PC-3 (cell line): ENCODE measurements around the gene IL1RN. TPM values are rescaled to one million over a fixed set of nuclear protein-coding genes. Genes with fewer than 3 reads are reported as not detected.

Experiments
- ATAC-seq: fragments of 200-7000 bp; cut with Tn5 transposase; 2 replicates; pipeline ENCODE4 v1.9.1; 2020; ENCODE audit warnings: mild to moderate bottlenecking, moderate library complexity
- BruUV-seq: library from RNA; stranded (reverse); fragments of 400-500 nt; replicated peaks from 2 replicates; lab custom pipeline; 2021; lab: Mats Ljungman, UMichigan
- CTCF ChIA-PET: fragments of 300-600 bp; sonication (Branson Sonifier 250); formaldehyde crosslinking; loops from one replicate; lab custom pipeline; 2022; ENCODE audit warnings: antibody characterized with exemption; lab: Charles Lee
- POLR2A ChIA-PET: fragments of 300-600 bp; sonication (Branson Sonifier 250); formaldehyde crosslinking; loops from one replicate; lab custom pipeline; 2022; ENCODE audit warnings: antibody characterized with exemption; ENCODE audit not compliant: unreplicated experiment; lab: Charles Lee
- DNase-seq: peaks from one replicate; pipeline ENCODE4 v3.0.0-alpha.2; 2015
- H2AFZ ChIP-seq: fragments of 300-600 bp; sonication (generic); 2 replicates; pipeline ENCODE4 v1.6.0; 2016; ENCODE audit warnings: antibody characterized with exemption, low read length
- H3F3A ChIP-seq: fragments of 300-600 bp; sonication (generic); one replicate; pipeline ENCODE4 v1.6.0; 2017; ENCODE audit warnings: antibody characterized with exemption, low read length, control low read depth, mild to moderate bottlenecking; ENCODE audit not compliant: unreplicated experiment
- H3K27ac ChIP-seq: fragments of 300-600 bp; sonication (generic); 2 replicates; pipeline ENCODE4 v1.5.1; 2016; ENCODE audit warnings: mild to moderate bottlenecking, low read length
- H3K27me3 ChIP-seq: fragments of 300-600 bp; sonication (generic); 2 replicates; pipeline ENCODE4 v1.6.1; 2016; ENCODE audit warnings: low read length, mixed read lengths
- H3K36me3 ChIP-seq: fragments of 300-600 bp; sonication (generic); 2 replicates; pipeline ENCODE4 v1.6.1; 2016; ENCODE audit warnings: low read depth, mixed run types, low read length, mixed read lengths
- H3K4me1 ChIP-seq: fragments of 300-600 bp; sonication (generic); 2 replicates; pipeline ENCODE4 v1.5.1; 2016; ENCODE audit warnings: low read length; ENCODE audit not compliant: insufficient read depth
- H3K4me2 ChIP-seq: fragments of 300-600 bp; sonication (generic); 2 replicates; pipeline ENCODE4 v1.6.0; 2016; ENCODE audit warnings: low read length
- H3K4me3 ChIP-seq: fragments of 300-600 bp; sonication (generic); 2 replicates; pipeline ENCODE4 v1.5.1; 2016; ENCODE audit warnings: mild to moderate bottlenecking, low read length, mixed read lengths
- H3K79me2 ChIP-seq: fragments of 300-600 bp; sonication (generic); 2 replicates; pipeline ENCODE4 v1.6.1; 2017; ENCODE audit warnings: low read length, mixed read lengths
- H3K9ac ChIP-seq: fragments of 300-600 bp; sonication (generic); 2 replicates; pipeline ENCODE4 v1.6.0; 2016; ENCODE audit warnings: mild to moderate bottlenecking, low read length
- H3K9me2 ChIP-seq: fragments of 300-600 bp; sonication (generic); replicated peaks from 2 replicates; pipeline ENCODE4 v1.6.1; 2016; ENCODE audit warnings: mixed run types, low read length, mixed read lengths
- H3K9me3 ChIP-seq: fragments of 300-600 bp; sonication (generic); 2 replicates; pipeline ENCODE4 v1.6.1; 2016; ENCODE audit warnings: low read length, mixed read lengths
- H4K20me1 ChIP-seq: fragments of 300-600 bp; sonication (generic); 2 replicates; pipeline ENCODE4 v1.6.1; 2016; ENCODE audit warnings: low read length, mixed read lengths
- EZH2 ChIP-seq: fragments of 300-600 bp; sonication (generic); IDR thresholded peaks from one replicate; pipeline ENCODE4 v1.6.1; 2017; ENCODE audit warnings: antibody characterized with exemption, mild to moderate bottlenecking, low read length; ENCODE audit not compliant: unreplicated experiment
- EZH2phosphoT487 ChIP-seq: fragments of 300-600 bp; sonication (generic); IDR thresholded peaks from 2 replicates; pipeline ENCODE4 v1.6.1; 2018; ENCODE audit warnings: mild to moderate bottlenecking, antibody characterized with exemption, low read length, borderline replicate concordance
- intact Hi-C: fragments of 100-400 bp; cut with micrococcal nuclease; formaldehyde crosslinking; loops from 2 replicates; pipeline ENCODE4 v1.9.0; 2023
- total RNA-seq: library from RNA; depleted of rRNA; stranded (reverse); fragments of >200 nt; gene quantifications from 2 replicates; pipeline ENCODE4 v1.2.3, GENCODE V29; 2014
- TF ChIP-seq, protein P1 (sequence below): fragments of 300-600 bp; sonication (generic); conservative IDR thresholded peaks from 2 replicates; pipeline ENCODE4 v1.5.1; 2017; ENCODE audit warnings: antibody characterized with exemption, low read depth, mild to moderate bottlenecking, low read length

IL1RN gene
- total RNA-seq, 1 experiment from 2014 or later: 1.3 TPM

- ATAC-seq: no peak
- H3K27ac ChIP-seq: no peak overlapping the region
- POLR2A ChIA-PET: no interaction called here
- no TSS peak for BruUV-seq
- H3K4me1 ChIP-seq: peaks cover 29% of the 10 kb centered on the region
- TF ChIP-seq EZH2phosphoT487: no peak
- TF ChIP-seq EZH2: no peak
- TF ChIP-seq, protein P1, sequence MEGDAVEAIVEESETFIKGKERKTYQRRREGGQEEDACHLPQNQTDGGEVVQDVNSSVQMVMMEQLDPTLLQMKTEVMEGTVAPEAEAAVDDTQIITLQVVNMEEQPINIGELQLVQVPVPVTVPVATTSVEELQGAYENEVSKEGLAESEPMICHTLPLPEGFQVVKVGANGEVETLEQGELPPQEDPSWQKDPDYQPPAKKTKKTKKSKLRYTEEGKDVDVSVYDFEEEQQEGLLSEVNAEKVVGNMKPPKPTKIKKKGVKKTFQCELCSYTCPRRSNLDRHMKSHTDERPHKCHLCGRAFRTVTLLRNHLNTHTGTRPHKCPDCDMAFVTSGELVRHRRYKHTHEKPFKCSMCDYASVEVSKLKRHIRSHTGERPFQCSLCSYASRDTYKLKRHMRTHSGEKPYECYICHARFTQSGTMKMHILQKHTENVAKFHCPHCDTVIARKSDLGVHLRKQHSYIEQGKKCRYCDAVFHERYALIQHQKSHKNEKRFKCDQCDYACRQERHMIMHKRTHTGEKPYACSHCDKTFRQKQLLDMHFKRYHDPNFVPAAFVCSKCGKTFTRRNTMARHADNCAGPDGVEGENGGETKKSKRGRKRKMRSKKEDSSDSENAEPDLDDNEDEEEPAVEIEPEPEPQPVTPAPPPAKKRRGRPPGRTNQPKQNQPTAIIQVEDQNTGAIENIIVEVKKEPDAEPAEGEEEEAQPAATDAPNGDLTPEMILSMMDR: no peak
- peaks cover 39% of the 10 kb centered on the region for H3K79me2 ChIP-seq
- no peaks in the 10 kb centered on the region for H3K9me2 ChIP-seq
- H4K20me1 ChIP-seq: no peaks in the 10 kb centered on the region
- no peak for DNase-seq
- intact Hi-C loops: no loop called here
- no peaks in the 10 kb centered on the region for H3K36me3 ChIP-seq
- H3K9ac ChIP-seq: no peak overlapping the region
- H3K27me3 ChIP-seq: no peaks in the 10 kb centered on the region
- H3F3A ChIP-seq: no peaks in the 10 kb centered on the region
- H3K4me3 ChIP-seq: no peak overlapping the region
- H3K4me2 ChIP-seq: no peak overlapping the region
- CTCF ChIA-PET: no interaction called here
- H2AFZ ChIP-seq: no peak overlapping the region
- no peaks in the 10 kb centered on the region for H3K9me3 ChIP-seq
Observed at GRCh38 chr2:113160962-113161361, 33.6 kb downstream of the IL1RN start.

GRCh38 chr2:113162173-113162572, 34.8 kb downstream of the IL1RN start:
- no peak overlapping the region for H3K27ac ChIP-seq
- H4K20me1 ChIP-seq: no peaks in the 10 kb centered on the region
- H3K27me3 ChIP-seq: no peaks in the 10 kb centered on the region
- H3K9ac ChIP-seq: no peak overlapping the region
- peaks cover 19% of the 10 kb centered on the region for H3K4me1 ChIP-seq
- ATAC-seq (no peak), DNase-seq (no peak)
- BruUV-seq: no TSS peak
- no peaks in the 10 kb centered on the region for H3K9me3 ChIP-seq
- H3K79me2 ChIP-seq: peaks cover 39% of the 10 kb centered on the region
- no peaks in the 10 kb centered on the region for H3K9me2 ChIP-seq
- intact Hi-C loops: no loop called here
- no peaks in the 10 kb centered on the region for H3F3A ChIP-seq
- H2AFZ ChIP-seq: no peak overlapping the region
- no peak overlapping the region for H3K4me2 ChIP-seq
- TF ChIP-seq, protein P1: no peak
- TF ChIP-seq EZH2 (no peak), EZH2phosphoT487 (no peak)
- H3K36me3 ChIP-seq: no peaks in the 10 kb centered on the region
- H3K4me3 ChIP-seq: no peak overlapping the region
- ChIA-PET POLR2A (no interaction called here), CTCF (interaction anchor here (0.6 kb wide), 1 partner anchor 24 kb away, joined by 3 read pairs; no protein-coding TSS in a partner anchor)

GRCh38 chr2:113162869-113163268, 35.5 kb downstream of the IL1RN start:
- Histone ChIP-seq H3K79me2 (peaks cover 34% of the 10 kb centered on the region), H3K9ac (no peak overlapping the region), H3K27me3 (no peaks in the 10 kb centered on the region), H3K4me3 (no peak overlapping the region), H3K36me3 (no peaks in the 10 kb centered on the region), H2AFZ (no peak overlapping the region), H3K27ac (no peak overlapping the region), H3K9me3 (no peaks in the 10 kb centered on the region), H4K20me1 (no peaks in the 10 kb centered on the region), H3K9me2 (no peaks in the 10 kb centered on the region), H3K4me2 (no peak overlapping the region), H3F3A (no peaks in the 10 kb centered on the region), H3K4me1 (peaks cover 17% of the 10 kb centered on the region)
- ChIA-PET POLR2A (no interaction called here), CTCF (interaction anchor here (0.6 kb wide), 1 partner anchor 25 kb away, joined by 3 read pairs; no protein-coding TSS in a partner anchor)
- ATAC-seq: no peak
- TF ChIP-seq, protein P1: no peak
- TF ChIP-seq EZH2 (no peak), EZH2phosphoT487 (no peak)
- no peak for DNase-seq
- intact Hi-C loops: no loop called here
- no TSS peak for BruUV-seq
